ENCODE data around the gene MMS19.

Gene MMS19

GRCh38 chr10:97522937-97523336 is 24.7 kb upstream of the MMS19 start:
- no peak for DNase-seq

- DNase-seq = no peak
These were observed 23.8 kb upstream of the MMS19 start for GRCh38 chr10:97522071-97522470.

GRCh38 chr10:97520978-97521761 is 22.9 kb upstream of the MMS19 start:
- no peak for DNase-seq

- DNase-seq = no peak
These were observed 22.3 kb upstream of the MMS19 start for GRCh38 chr10:97520520-97520919.

- no peak for DNase-seq
These were observed 21.1 kb upstream of the MMS19 start for GRCh38 chr10:97519342-97519741.

- DNase-seq = no peak
These were observed 20.2 kb upstream of the MMS19 start for GRCh38 chr10:97518301-97519043.

- DNase-seq = no peak
These were observed 19.6 kb upstream of the MMS19 start for GRCh38 chr10:97517778-97518300.

GRCh38 chr10:97517096-97517750 is 19.0 kb upstream of the MMS19 start:
- DNase-seq = no peak

GRCh38 chr10:97515271-97515978 is 17.2 kb upstream of the MMS19 start:
- no peak for DNase-seq

GRCh38 chr10:97514344-97514743 is 16.1 kb upstream of the MMS19 start:
- DNase-seq = no peak

GRCh38 chr10:97512993-97513392 is 14.8 kb upstream of the MMS19 start:
- DNase-seq = no peak

- DNase-seq = no peak
These were observed 13.7 kb upstream of the MMS19 start for GRCh38 chr10:97511711-97512440.

- DNase-seq = no peak
These were observed 12.5 kb upstream of the MMS19 start for GRCh38 chr10:97510686-97511085.

GRCh38 chr10:97509120-97509680 is 11.0 kb upstream of the MMS19 start:
- no peak for DNase-seq

GRCh38 chr10:97508342-97508741 is 10.1 kb upstream of the MMS19 start:
- DNase-seq = no peak

- DNase-seq = no peak
These were observed 8.2 kb upstream of the MMS19 start for GRCh38 chr10:97506199-97506991.

- DNase-seq = no peak
These were observed 6.9 kb upstream of the MMS19 start for GRCh38 chr10:97505152-97505551.

- DNase-seq = no peak
These were observed 5.2 kb upstream of the MMS19 start for GRCh38 chr10:97503406-97503805.

GRCh38 chr10:97502916-97503315 is 4.7 kb upstream of the MMS19 start:
- no peak for DNase-seq

- no peak for DNase-seq
These were observed 2.0 kb upstream of the MMS19 start for GRCh38 chr10:97500297-97500575.

GRCh38 chr10:97499561-97500296 is 1.5 kb upstream of the MMS19 start:
- DNase-seq = no peak
